ENCODE measurements around the gene BGN.

The BGN gene

GRCh38 chrX:153544727-153545126 lies 49.9 kb downstream of the BGN start:
- no peaks in the 10 kb centered on the region for H3K4me1 ChIP-seq
- TF ChIP-seq Cebpa-rat (IDR thresholded peaks at IDR 0.05): no peak
- peaks cover 41% of the 10 kb centered on the region; the same call in 1 of the 2 replicates for H4K20me1 ChIP-seq
- no peak overlapping the region for H3K9ac ChIP-seq
- H3K27me3 ChIP-seq: peaks cover 75% of the 10 kb centered on the region
- no peak overlapping the region for H3K27ac ChIP-seq
- no peaks in the 10 kb centered on the region for H3K36me3 ChIP-seq
- H3K9me3 ChIP-seq: no peaks in the 10 kb centered on the region
- H3K4me3 ChIP-seq: no peak overlapping the region
- no peak overlapping the region for H3K4me2 ChIP-seq

GRCh38 chrX:153546386-153546785 lies 51.6 kb downstream of the BGN start:
- H3K27me3 ChIP-seq: peaks cover 68% of the 10 kb centered on the region
- H4K20me1 ChIP-seq: peaks cover 27% of the 10 kb centered on the region; the same call in 1 of the 2 replicates
- H3K27ac ChIP-seq: no peak overlapping the region
- no peaks in the 10 kb centered on the region for H3K36me3 ChIP-seq
- H3K4me1 ChIP-seq: no peaks in the 10 kb centered on the region
- no peak for TF ChIP-seq Cebpa-rat (IDR thresholded peaks at IDR 0.05)
- no peaks in the 10 kb centered on the region for H3K9me3 ChIP-seq
- no peak overlapping the region for H3K4me2 ChIP-seq
- no peak overlapping the region for H3K4me3 ChIP-seq
- H3K9ac ChIP-seq: no peak overlapping the region

- H3K9ac ChIP-seq: no peak overlapping the region
- H3K27ac ChIP-seq: no peak overlapping the region
- no peaks in the 10 kb centered on the region for H3K9me3 ChIP-seq
- peaks cover 71% of the 10 kb centered on the region for H3K27me3 ChIP-seq
- H4K20me1 ChIP-seq: peaks cover 27% of the 10 kb centered on the region; the same call in 1 of the 2 replicates
- no peak overlapping the region for H3K4me2 ChIP-seq
- no peaks in the 10 kb centered on the region for H3K4me1 ChIP-seq
- H3K4me3 ChIP-seq: no peak overlapping the region
- no peaks in the 10 kb centered on the region for H3K36me3 ChIP-seq
- TF ChIP-seq Cebpa-rat (IDR thresholded peaks at IDR 0.05): no peak
These were observed 52.4 kb downstream of the BGN start for GRCh38 chrX:153547195-153547594.

GRCh38 chrX:153549231-153549630 lies 54.5 kb downstream of the BGN start:
- H3K4me2 ChIP-seq: no peak overlapping the region
- no peak overlapping the region for H3K9ac ChIP-seq
- TF ChIP-seq Cebpa-rat (IDR thresholded peaks at IDR 0.05): no peak
- H3K27ac ChIP-seq: no peak overlapping the region
- no peaks in the 10 kb centered on the region for H3K9me3 ChIP-seq
- H3K36me3 ChIP-seq: no peaks in the 10 kb centered on the region
- peaks cover 76% of the 10 kb centered on the region for H3K27me3 ChIP-seq
- H3K4me1 ChIP-seq: 0 out of 2 replicates have a peak, but pooled peaks cover 2% of the 10 kb centered on the region
- H4K20me1 ChIP-seq: peaks cover 43% of the 10 kb centered on the region
- no peak overlapping the region for H3K4me3 ChIP-seq

- H3K27me3 ChIP-seq: peaks cover 80% of the 10 kb centered on the region
- TF ChIP-seq Cebpa-rat (IDR thresholded peaks at IDR 0.05): no peak
- H4K20me1 ChIP-seq: peaks cover 49% of the 10 kb centered on the region
- H3K4me2 ChIP-seq: no peak overlapping the region
- H3K27ac ChIP-seq: no peak overlapping the region
- H3K9ac ChIP-seq: no peak overlapping the region
- no peaks in the 10 kb centered on the region for H3K36me3 ChIP-seq
- no peak overlapping the region for H3K4me3 ChIP-seq
- no peaks in the 10 kb centered on the region for H3K9me3 ChIP-seq
- peaks cover 8% of the 10 kb centered on the region for H3K4me1 ChIP-seq
These were observed 55.0 kb downstream of the BGN start for GRCh38 chrX:153549807-153550206.

GRCh38 chrX:153551135-153551534 lies 56.4 kb downstream of the BGN start:
- H3K36me3 ChIP-seq: no peaks in the 10 kb centered on the region
- no peak overlapping the region for H3K4me3 ChIP-seq
- TF ChIP-seq Cebpa-rat (IDR thresholded peaks at IDR 0.05): no peak
- H4K20me1 ChIP-seq: peaks cover 53% of the 10 kb centered on the region
- H3K27me3 ChIP-seq: peaks cover 76% of the 10 kb centered on the region
- H3K4me2 ChIP-seq: no peak overlapping the region
- H3K9ac ChIP-seq: no peak overlapping the region
- no peaks in the 10 kb centered on the region for H3K9me3 ChIP-seq
- peaks cover 21% of the 10 kb centered on the region for H3K4me1 ChIP-seq
- H3K27ac ChIP-seq: no peak overlapping the region

- Histone ChIP-seq H3K9me3 (no peaks in the 10 kb centered on the region), H3K27ac (peak overlapping the region; percentile 44; the same call in 1 of the 2 replicates), H3K4me2 (peak overlapping the region; percentile 72), H3K4me1 (peaks cover 53% of the 10 kb centered on the region), H3K36me3 (no peaks in the 10 kb centered on the region), H3K4me3 (no peak overlapping the region), H3K9ac (no peak overlapping the region), H4K20me1 (peaks cover 29% of the 10 kb centered on the region), H3K27me3 (peaks cover 61% of the 10 kb centered on the region)
- TF ChIP-seq Cebpa-rat (IDR thresholded peaks at IDR 0.05): no peak
These were observed 59.9 kb downstream of the BGN start for GRCh38 chrX:153554519-153555167.

GRCh38 chrX:153556767-153557166 lies 62.0 kb downstream of the BGN start:
- H3K36me3 ChIP-seq: no peaks in the 10 kb centered on the region
- no peak overlapping the region for H3K4me3 ChIP-seq
- no peak overlapping the region for H3K9ac ChIP-seq
- H4K20me1 ChIP-seq: peaks cover 29% of the 10 kb centered on the region
- no peaks in the 10 kb centered on the region for H3K9me3 ChIP-seq
- no peak overlapping the region for H3K27ac ChIP-seq
- peak overlapping the region; percentile 51 for H3K4me2 ChIP-seq
- peaks cover 67% of the 10 kb centered on the region for H3K4me1 ChIP-seq
- no peak for TF ChIP-seq Cebpa-rat (IDR thresholded peaks at IDR 0.05)
- peaks cover 66% of the 10 kb centered on the region for H3K27me3 ChIP-seq

GRCh38 chrX:153557618-153558355 lies 63.0 kb downstream of the BGN start:
- Histone ChIP-seq H4K20me1 (peaks cover 23% of the 10 kb centered on the region), H3K9me3 (no peaks in the 10 kb centered on the region)

More at GRCh38 chrX:153557618-153558355, 63.0 kb downstream of the BGN start:
- Histone ChIP-seq H3K4me2 (peak overlapping the region; percentile 51), H3K27ac (peak overlapping the region; percentile 23; the same call in 1 of the 2 replicates), H3K9ac (no peak overlapping the region), H3K4me1 (peaks cover 75% of the 10 kb centered on the region), H3K27me3 (peaks cover 65% of the 10 kb centered on the region), H3K36me3 (no peaks in the 10 kb centered on the region), H3K4me3 (no peak overlapping the region)
- TF ChIP-seq Cebpa-rat (IDR thresholded peaks at IDR 0.05): no peak

Measured in BLaER1 (cell line).